Measurements from ENCODE around the gene MORN1.

DNA sequence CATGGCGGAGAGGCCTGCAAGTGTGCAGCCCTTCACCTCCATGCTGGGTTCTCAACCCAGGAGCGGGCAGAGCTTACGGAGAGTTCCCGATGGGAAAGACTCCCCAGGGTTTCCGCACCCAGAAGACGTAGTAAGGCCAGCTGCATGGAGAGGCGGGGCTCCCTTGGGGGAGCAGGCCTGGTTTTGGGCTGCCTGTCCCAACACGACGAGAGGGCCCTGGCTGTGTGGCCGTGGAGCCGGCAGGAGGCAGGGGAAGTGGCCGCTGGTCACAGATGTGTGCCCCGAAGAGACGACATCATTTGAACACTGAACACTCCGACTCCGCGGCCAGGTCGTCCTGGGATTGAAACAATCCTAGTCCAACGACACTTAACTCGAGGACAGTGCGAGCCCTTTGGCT lies 57.0 kb downstream of the MORN1 start:
- TF ChIP-seq POLR2A (IDR thresholded peaks at IDR 0.05; ENCODE audit: low read length) (no peak), GATA1 (IDR thresholded peaks at IDR 0.05; ENCODE audit: low read depth, low read length) (no peak)

Data from erythroblast (primary cell).